Mesenchymal stem cell (in vitro differentiated cells and primary cell): ENCODE measurements around the gene RABGAP1L.

Source experiments
- DNase-seq: peaks from one replicate; pipeline ENCODE4 v3.0.0-alpha.2; 2013
- H2AFZ ChIP-seq: one replicate; pipeline ENCODE4 v1.6.1; 2013; ENCODE audit warnings: low read depth, mild to moderate bottlenecking, control low read depth, inconsistent platforms, low read length, moderate library complexity
- H2AK5ac ChIP-seq: 2 replicates; pipeline ENCODE4 v1.6.1; 2013; ENCODE audit warnings: low read length, moderate library complexity, mild to moderate bottlenecking, inconsistent platforms; ENCODE audit not compliant: severe bottlenecking
- H2BK120ac ChIP-seq: one replicate; pipeline ENCODE4 v1.6.1; 2013; ENCODE audit warnings: low read depth, mild to moderate bottlenecking, inconsistent platforms, low read length, moderate library complexity
- H2BK12ac ChIP-seq, 2 experiments: one replicate each; pipeline ENCODE4 v1.6.1; 2013; ENCODE audit warnings: inconsistent platforms in 2 of 2, low read length in 2 of 2, mild to moderate bottlenecking in 2 of 2, moderate library complexity in 2 of 2, control low read depth in 1 of 2
- H2BK15ac ChIP-seq: one replicate; pipeline ENCODE4 v1.6.1; 2013; ENCODE audit warnings: mild to moderate bottlenecking, low read depth, inconsistent platforms; ENCODE audit not compliant: poor library complexity, severe bottlenecking
- H2BK5ac ChIP-seq: 2 replicates; pipeline ENCODE4 v1.6.1; 2013; ENCODE audit warnings: low read depth, mild to moderate bottlenecking, low read length, control low read depth, inconsistent platforms; ENCODE audit not compliant: poor library complexity, severe bottlenecking
- H3K14ac ChIP-seq, 2 experiments: one replicate each; pipeline ENCODE4 v1.6.1; 2013; ENCODE audit warnings: inconsistent platforms in 2 of 2, low read length in 2 of 2, control low read depth in 1 of 2, mild to moderate bottlenecking in 1 of 2, moderate library complexity in 1 of 2
- H3K18ac ChIP-seq, 2 experiments: one replicate each; pipeline ENCODE4 v1.6.1; 2013; ENCODE audit warnings: inconsistent platforms in 2 of 2, low read length in 2 of 2, control low read depth in 1 of 2, low read depth in 1 of 2, mild to moderate bottlenecking in 1 of 2
- H3K23ac ChIP-seq, 2 experiments: one replicate each; pipeline ENCODE4 v1.6.1; 2013; ENCODE audit warnings: inconsistent platforms in 2 of 2, low read length in 2 of 2, mild to moderate bottlenecking in 2 of 2, moderate library complexity in 2 of 2, control low read depth in 1 of 2
- H3K27ac ChIP-seq: 2 replicates; pipeline ENCODE4 v1.5.1; 2013; ENCODE audit warnings: mild to moderate bottlenecking, moderate library complexity, low read length, control low read depth, inconsistent platforms; ENCODE audit not compliant: poor library complexity, severe bottlenecking
- H3K27me3 ChIP-seq, 2 experiments: 2 replicates each; pipeline versions ENCODE4 v1.6.1 to v1.7.0; 2013; ENCODE audit warnings: low read length in 2 of 2, mild to moderate bottlenecking in 2 of 2, moderate library complexity in 2 of 2, control low read depth in 1 of 2, inconsistent platforms in 1 of 2; ENCODE audit not compliant: control insufficient read depth in 1 of 2, insufficient read depth in 1 of 2
- H3K36me3 ChIP-seq, 2 experiments: 2 replicates each; pipeline versions ENCODE4 v1.6.1 to v1.7.0; 2013; ENCODE audit warnings: low read length in 2 of 2, control low read depth in 1 of 2, inconsistent platforms in 1 of 2, low read depth in 1 of 2, mild to moderate bottlenecking in 1 of 2; ENCODE audit not compliant: insufficient read depth in 2 of 2, control insufficient read depth in 1 of 2
- H3K4ac ChIP-seq, 2 experiments: one replicate each; pipeline ENCODE4 v1.6.1; 2013; ENCODE audit warnings: inconsistent platforms in 2 of 2, low read length in 2 of 2, mild to moderate bottlenecking in 2 of 2, moderate library complexity in 2 of 2, control low read depth in 1 of 2, low read depth in 1 of 2
- H3K4me1 ChIP-seq: 2 replicates; pipeline ENCODE4 v1.6.1; 2013; ENCODE audit warnings: low read depth, low read length, control low read depth; ENCODE audit not compliant: control insufficient read depth, insufficient read depth
- H3K4me2 ChIP-seq: 2 replicates; pipeline ENCODE4 v1.6.1; 2013; ENCODE audit warnings: low read length, mild to moderate bottlenecking, inconsistent platforms; ENCODE audit not compliant: poor library complexity, severe bottlenecking
- H3K4me3 ChIP-seq, 2 experiments: 2 replicates each; pipeline versions ENCODE4 v1.5.1 to v1.7.0; 2013; ENCODE audit warnings: low read length in 2 of 2, mild to moderate bottlenecking in 2 of 2, control low read depth in 1 of 2, low read depth in 1 of 2; ENCODE audit not compliant: insufficient read depth in 1 of 2
- H3K79me1 ChIP-seq: replicated peaks from 2 replicates; pipeline ENCODE4 v1.6.1; 2013; ENCODE audit warnings: mild to moderate bottlenecking, control low read depth, low read length, inconsistent platforms; ENCODE audit not compliant: poor library complexity, severe bottlenecking
- H3K9ac ChIP-seq: 2 replicates; pipeline ENCODE4 v1.7.0; 2013; ENCODE audit warnings: mild to moderate bottlenecking, low read length, moderate library complexity
- H3K9me3 ChIP-seq: 2 replicates; pipeline ENCODE4 v1.7.0; 2013; ENCODE audit warnings: mild to moderate bottlenecking, low read length; ENCODE audit not compliant: control insufficient read depth
- H4K8ac ChIP-seq: one replicate; pipeline ENCODE4 v1.6.1; 2013; ENCODE audit warnings: inconsistent platforms, mild to moderate bottlenecking, low read length, moderate library complexity
- H4K91ac ChIP-seq: one replicate; pipeline ENCODE4 v1.6.1; 2013; ENCODE audit warnings: mild to moderate bottlenecking, low read length, inconsistent platforms
- WGBS: methylation state at CpG from one replicate; pipeline ENCODE4 v1.1.7; 2013; ENCODE audit warnings: mixed read lengths; 5-methylcytosine and 5-hydroxymethylcytosine counted together

Gene RABGAP1L

GRCh38 chr1:174812016-174812415 is 652.7 kb downstream of the RABGAP1L start:
- Histone ChIP-seq H3K9me3 (no peaks in the 10 kb centered on the region), H3K23ac (no peak overlapping the region), H3K4ac (no peak overlapping the region), H2AK5ac (no peak overlapping the region), H2BK12ac (no peak overlapping the region), H3K27ac (no peak overlapping the region), H3K14ac (no peak overlapping the region), H2BK15ac (no peak overlapping the region), H4K91ac (no peak overlapping the region), H4K8ac (no peak overlapping the region), H3K4me2 (no peak overlapping the region), H2BK5ac (no peak overlapping the region), H3K4me1 (peaks cover 2% of the 10 kb centered on the region), H2AFZ (no peak overlapping the region), H2BK120ac (no peak overlapping the region), H3K18ac (no peak overlapping the region), H3K79me1 (peaks cover 7% of the 10 kb centered on the region), H3K9ac (no peak overlapping the region), H3K36me3 (no peaks in the 10 kb centered on the region), H3K4me3 (no peak overlapping the region), H3K27me3 (no peaks in the 10 kb centered on the region)
- no peak for DNase-seq

- Histone ChIP-seq H3K4ac (no peak overlapping the region), H3K9ac (no peak overlapping the region), H3K79me1 (peaks cover 7% of the 10 kb centered on the region), H3K18ac (no peak overlapping the region), H4K8ac (no peak overlapping the region), H2AFZ (no peak overlapping the region), H2BK120ac (no peak overlapping the region), H3K23ac (no peak overlapping the region), H3K4me3 (no peak overlapping the region), H3K14ac (no peak overlapping the region), H3K4me2 (no peak overlapping the region), H2AK5ac (no peak overlapping the region), H3K27me3 (no peaks in the 10 kb centered on the region), H3K27ac (no peak overlapping the region), H3K36me3 (no peaks in the 10 kb centered on the region), H2BK12ac (no peak overlapping the region), H2BK15ac (no peak overlapping the region), H4K91ac (no peak overlapping the region), H3K4me1 (peaks cover 2% of the 10 kb centered on the region), H3K9me3 (no peaks in the 10 kb centered on the region), H2BK5ac (no peak overlapping the region)
- peak; percentile 4 for DNase-seq
Measured at GRCh38 chr1:174812656-174813055, 653.3 kb downstream of the RABGAP1L start.

GRCh38 chr1:174815036-174815435 is 655.7 kb downstream of the RABGAP1L start:
- peak; percentile 27 for DNase-seq
- Histone ChIP-seq H2BK120ac (no peak overlapping the region), H3K23ac (no peak overlapping the region), H3K18ac (no peak overlapping the region), H2BK5ac (no peak overlapping the region), H3K4ac (no peak overlapping the region), H3K36me3 (no peaks in the 10 kb centered on the region), H4K91ac (no peak overlapping the region), H2BK15ac (no peak overlapping the region), H2BK12ac (no peak overlapping the region), H4K8ac (no peak overlapping the region), H3K27ac (no peak overlapping the region), H3K9ac (no peak overlapping the region), H3K4me1 (peaks cover 4% of the 10 kb centered on the region), H3K9me3 (no peaks in the 10 kb centered on the region), H3K27me3 (no peaks in the 10 kb centered on the region), H3K79me1 (peaks cover 2% of the 10 kb centered on the region), H2AK5ac (no peak overlapping the region), H2AFZ (no peak overlapping the region), H3K4me3 (no peak overlapping the region), H3K14ac (no peak overlapping the region), H3K4me2 (no peak overlapping the region)
- 63% methylated on average over 3 of the region's 3 CpGs for WGBS

DNA sequence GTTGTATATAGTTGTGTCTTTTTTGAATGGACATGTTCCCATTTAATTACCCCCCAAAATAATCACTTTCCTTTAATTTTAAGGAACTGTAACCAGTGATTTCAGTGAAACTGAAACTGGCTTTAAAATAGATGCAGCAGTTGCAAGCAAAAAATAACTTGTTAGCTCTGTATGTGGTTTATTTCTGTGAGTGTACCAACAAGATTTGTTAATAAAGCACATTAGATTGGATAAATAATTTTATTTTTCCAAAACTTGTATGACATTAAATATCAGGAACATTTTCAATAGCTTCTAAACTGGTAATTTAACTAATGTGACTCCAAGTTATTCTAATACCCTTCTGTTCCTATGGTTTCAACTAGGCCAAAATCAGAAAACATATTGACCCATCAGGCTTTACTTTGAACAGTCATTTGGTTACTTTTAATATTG is 656.2 kb downstream of the RABGAP1L start:
- Histone ChIP-seq H2AK5ac (no peak overlapping the region), H3K18ac (no peak overlapping the region), H3K9ac (no peak overlapping the region), H2BK12ac (no peak overlapping the region), H3K27ac (no peak overlapping the region), H3K4ac (no peak overlapping the region), H3K27me3 (no peaks in the 10 kb centered on the region), H2AFZ (no peak overlapping the region), H4K91ac (no peak overlapping the region), H2BK5ac (no peak overlapping the region), H3K9me3 (no peaks in the 10 kb centered on the region), H2BK120ac (no peak overlapping the region), H4K8ac (no peak overlapping the region), H3K14ac (no peak overlapping the region), H3K4me1 (peaks cover 4% of the 10 kb centered on the region), H3K23ac (no peak overlapping the region), H3K4me3 (no peak overlapping the region), H3K4me2 (no peak overlapping the region), H3K79me1 (peaks cover 2% of the 10 kb centered on the region), H2BK15ac (no peak overlapping the region), H3K36me3 (no peaks in the 10 kb centered on the region)
- no peak for DNase-seq
